ENCODE data around the gene MIPEP.

The MIPEP gene

DNA sequence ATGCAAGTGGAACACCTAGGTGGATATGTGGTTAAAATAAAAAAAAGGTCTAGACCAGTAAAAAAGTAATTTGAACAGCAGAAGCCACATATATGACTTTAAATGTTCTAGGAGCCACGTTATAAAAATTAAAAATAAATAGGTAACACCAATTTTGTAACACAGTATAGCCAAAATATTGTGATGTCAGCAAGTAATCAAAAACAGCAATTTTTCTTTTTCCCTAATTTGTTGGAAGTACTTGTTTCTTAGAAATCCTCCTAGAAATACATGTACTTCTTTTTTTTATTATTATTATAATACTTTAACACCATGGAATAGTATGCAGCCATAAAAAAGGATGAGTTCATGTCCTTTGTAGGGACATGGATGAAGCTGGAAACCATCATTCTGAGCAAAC lies 33.8 kb upstream of the MIPEP start:
- Histone ChIP-seq H3K4me3 (replicated peaks; ENCODE audit: insufficient read depth, low read length) (no peak overlapping the region), H3K27me3 (ENCODE audit: insufficient read depth, poor library complexity, severe bottlenecking) (peaks cover under 1% of the 10 kb centered on the region), H3K27ac (replicated peaks) (no peak overlapping the region)
- TF ChIP-seq SPI1 (IDR thresholded peaks at IDR 0.05; ENCODE audit: borderline replicate concordance, low read depth) (no peak), GABPA (IDR thresholded peaks at IDR 0.05; ENCODE audit: low read depth) (no peak), CTCF (IDR thresholded peaks at IDR 0.05; ENCODE audit: insufficient read depth, low read length) (no peak), POLR2AphosphoS5 (IDR thresholded peaks at IDR 0.05; ENCODE audit: low read depth) (no peak)
- TF ChIP-seq, protein P1, sequence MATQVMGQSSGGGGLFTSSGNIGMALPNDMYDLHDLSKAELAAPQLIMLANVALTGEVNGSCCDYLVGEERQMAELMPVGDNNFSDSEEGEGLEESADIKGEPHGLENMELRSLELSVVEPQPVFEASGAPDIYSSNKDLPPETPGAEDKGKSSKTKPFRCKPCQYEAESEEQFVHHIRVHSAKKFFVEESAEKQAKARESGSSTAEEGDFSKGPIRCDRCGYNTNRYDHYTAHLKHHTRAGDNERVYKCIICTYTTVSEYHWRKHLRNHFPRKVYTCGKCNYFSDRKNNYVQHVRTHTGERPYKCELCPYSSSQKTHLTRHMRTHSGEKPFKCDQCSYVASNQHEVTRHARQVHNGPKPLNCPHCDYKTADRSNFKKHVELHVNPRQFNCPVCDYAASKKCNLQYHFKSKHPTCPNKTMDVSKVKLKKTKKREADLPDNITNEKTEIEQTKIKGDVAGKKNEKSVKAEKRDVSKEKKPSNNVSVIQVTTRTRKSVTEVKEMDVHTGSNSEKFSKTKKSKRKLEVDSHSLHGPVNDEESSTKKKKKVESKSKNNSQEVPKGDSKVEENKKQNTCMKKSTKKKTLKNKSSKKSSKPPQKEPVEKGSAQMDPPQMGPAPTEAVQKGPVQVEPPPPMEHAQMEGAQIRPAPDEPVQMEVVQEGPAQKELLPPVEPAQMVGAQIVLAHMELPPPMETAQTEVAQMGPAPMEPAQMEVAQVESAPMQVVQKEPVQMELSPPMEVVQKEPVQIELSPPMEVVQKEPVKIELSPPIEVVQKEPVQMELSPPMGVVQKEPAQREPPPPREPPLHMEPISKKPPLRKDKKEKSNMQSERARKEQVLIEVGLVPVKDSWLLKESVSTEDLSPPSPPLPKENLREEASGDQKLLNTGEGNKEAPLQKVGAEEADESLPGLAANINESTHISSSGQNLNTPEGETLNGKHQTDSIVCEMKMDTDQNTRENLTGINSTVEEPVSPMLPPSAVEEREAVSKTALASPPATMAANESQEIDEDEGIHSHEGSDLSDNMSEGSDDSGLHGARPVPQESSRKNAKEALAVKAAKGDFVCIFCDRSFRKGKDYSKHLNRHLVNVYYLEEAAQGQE (IDR thresholded peaks at IDR 0.05; ENCODE audit: insufficient replicate concordance, low read depth) = no peak
- DNase-seq (ENCODE audit: low read depth in 1 of 2, low spot score in 1 of 2) = no peak

DNA sequence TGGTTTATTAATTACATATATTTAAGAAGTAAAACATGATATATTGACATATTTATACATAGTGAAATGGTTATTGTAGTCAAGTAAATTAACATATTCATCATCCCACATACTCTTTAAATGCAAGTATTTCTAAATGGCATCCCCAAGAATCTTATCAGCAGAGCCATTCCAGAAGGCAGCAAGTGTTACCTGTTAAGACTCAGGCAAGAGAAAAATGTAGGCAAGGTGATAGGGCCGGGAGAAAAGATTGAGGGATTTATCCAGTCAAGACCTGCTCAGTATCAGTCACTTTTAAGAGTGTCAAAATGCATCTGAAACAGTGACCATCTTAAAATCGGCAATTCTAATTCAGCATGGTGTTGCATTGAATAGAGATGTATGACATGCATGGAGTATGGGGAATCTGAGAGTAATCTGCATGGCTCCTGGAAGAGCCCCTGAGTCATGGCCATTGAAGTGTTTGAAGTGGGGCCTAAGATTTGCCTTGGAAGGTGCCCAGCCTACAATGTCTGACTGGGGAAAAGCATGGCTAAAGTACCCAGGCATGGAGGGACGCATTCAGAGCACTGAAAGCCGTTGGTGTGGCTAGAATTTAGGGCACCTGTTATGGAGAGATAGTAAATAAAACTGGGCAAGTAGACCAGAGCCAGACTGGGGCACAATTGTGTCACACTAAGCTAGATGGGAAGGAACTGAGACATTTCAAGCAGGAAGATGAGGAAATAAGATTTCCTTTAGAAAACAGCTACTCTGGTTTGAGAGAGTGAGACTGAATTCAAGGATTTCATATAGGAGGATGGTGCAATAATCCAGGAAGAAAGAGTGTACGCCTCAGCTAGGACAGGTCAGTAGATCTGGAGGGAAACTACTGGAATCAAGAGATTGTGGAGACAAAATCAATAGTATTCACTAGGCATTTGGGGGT lies 33.1 kb upstream of the MIPEP start:
- H3K4me3 ChIP-seq (replicated peaks; ENCODE audit: insufficient read depth, low read length) = no peak overlapping the region
- TF ChIP-seq POLR2AphosphoS5 (IDR thresholded peaks at IDR 0.05; ENCODE audit: low read depth) (no peak), GABPA (IDR thresholded peaks at IDR 0.05; ENCODE audit: low read depth) (no peak), SPI1 (IDR thresholded peaks at IDR 0.05; ENCODE audit: borderline replicate concordance, low read depth) (no peak), CTCF (IDR thresholded peaks at IDR 0.05; ENCODE audit: insufficient read depth, low read length) (no peak)
- TF ChIP-seq, protein P1 (IDR thresholded peaks at IDR 0.05; ENCODE audit: insufficient replicate concordance, low read depth) = no peak
- no peak for DNase-seq (ENCODE audit: low read depth in 1 of 2, low spot score in 1 of 2)
- no peak overlapping the region for H3K27ac ChIP-seq (replicated peaks)
- H3K27me3 ChIP-seq (ENCODE audit: insufficient read depth, poor library complexity, severe bottlenecking) = no peaks in the 10 kb centered on the region

DNA sequence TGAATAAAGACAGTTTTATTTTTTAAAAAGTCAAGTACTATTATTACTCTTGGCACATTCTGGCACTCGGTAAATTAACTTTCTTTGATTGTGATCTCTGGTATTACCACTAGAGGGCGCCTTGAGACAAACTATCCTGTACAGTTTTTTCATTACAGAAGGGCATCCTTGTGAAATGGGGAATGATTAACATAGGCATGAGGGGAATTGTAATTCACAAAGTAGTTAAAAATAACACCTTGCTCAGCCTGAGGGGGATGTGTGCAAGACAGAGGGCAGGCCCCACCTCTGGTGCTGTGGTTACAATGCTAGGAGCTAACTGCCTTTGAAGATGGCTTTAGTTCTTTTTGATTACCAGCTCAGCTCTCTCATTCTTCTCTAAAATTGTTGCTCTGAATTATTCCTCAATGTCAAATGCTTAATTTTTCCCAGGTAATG lies 32.3 kb upstream of the MIPEP start:
- H3K27ac ChIP-seq (replicated peaks) = no peak overlapping the region
- DNase-seq (ENCODE audit: low read depth in 1 of 2, low spot score in 1 of 2) = peak; percentile 1 to 33
- no peaks in the 10 kb centered on the region for H3K27me3 ChIP-seq (ENCODE audit: insufficient read depth, poor library complexity, severe bottlenecking)
- H3K4me3 ChIP-seq (replicated peaks; ENCODE audit: insufficient read depth, low read length) = no peak overlapping the region
- TF ChIP-seq GABPA (IDR thresholded peaks at IDR 0.05; ENCODE audit: low read depth) (no peak), SPI1 (IDR thresholded peaks at IDR 0.05; ENCODE audit: borderline replicate concordance, low read depth) (no peak), POLR2AphosphoS5 (IDR thresholded peaks at IDR 0.05; ENCODE audit: low read depth) (no peak), CTCF (IDR thresholded peaks at IDR 0.05; ENCODE audit: insufficient read depth, low read length) (peak; percentile 9)
- TF ChIP-seq, protein P1 (IDR thresholded peaks at IDR 0.05; ENCODE audit: insufficient replicate concordance, low read depth) = no peak

Data from HL-60 (cell line).